H1 (cell line): ENCODE results near the gene ABCC6. TPM values are rescaled to one million over a fixed set of nuclear protein-coding genes. Genes with fewer than 3 reads are reported as not detected.

Source experiments
- CHD1 ChIP-seq: IDR thresholded peaks from 2 replicates; pipeline ENCODE4 v1.6.1; 2012; ENCODE audit warnings: low read depth, low read length, improper control_type of control experiment
- KDM1A ChIP-seq: fragments of 200-600, 300-600 bp; sonication (generic); IDR thresholded peaks from 2 replicates; pipeline ENCODE4 v1.7.1; 2016; ENCODE audit warnings: mild to moderate bottlenecking, low read length, borderline replicate concordance
- RAD21 ChIP-seq, 2 experiments: IDR thresholded peaks in 1 of 2; conservative IDR thresholded peaks in 1 of 2; 2 replicates each; pipeline ENCODE4 v1.6.1; 2011; ENCODE audit warnings: low read depth in 2 of 2, low read length in 2 of 2, improper control_type of control experiment in 1 of 2, inconsistent platforms in 1 of 2, mild to moderate bottlenecking in 1 of 2, moderate library complexity in 1 of 2
- RNF2 ChIP-seq: fragments of 200-900, 300-1000 bp; sonication (generic); IDR thresholded peaks from 2 replicates; pipeline ENCODE4 v1.7.1; 2016; ENCODE audit warnings: borderline replicate concordance, low read depth, mild to moderate bottlenecking, antibody characterized with exemption, low read length; ENCODE audit not compliant: poor library complexity, severe bottlenecking; ENCODE audit errors: missing control alignments
- polyA plus RNA-seq, 7 experiments: library from polyadenylated mRNA; depleted of rRNA in 3 of 7; stranded (reverse) in 5 of 7; unstranded in 2 of 7; fragments of >200 nt in 5 of 7; fragments of 200-250 nt in 2 of 7; gene quantifications; 1 replicate in 5 of 7; 2 replicates in 1 of 7; 4 replicates in 1 of 7; pipeline versions ENCODE4 v1.2.1 to v1.2.3, GENCODE V29; 2011 to 2013; ENCODE audit warnings: missing spikeins in 2 of 7, mixed read lengths in 2 of 7
- total RNA-seq: library from RNA; stranded (reverse); fragmentation: NEBNext Ultra II Directional; extraction: Animal tissue kit (Norgen Biotek cat#: 25700); gene quantifications from 2 replicates; pipeline ENCODE4 v1.2.1, GENCODE V29; 2021

The ABCC6 gene
- total and polyA plus RNA-seq, 2 of the 8 experiments (the other 6 are each of a cell fraction or from before 2014, with no cell fraction given) = 1.6 to 1.8 TPM

DNA sequence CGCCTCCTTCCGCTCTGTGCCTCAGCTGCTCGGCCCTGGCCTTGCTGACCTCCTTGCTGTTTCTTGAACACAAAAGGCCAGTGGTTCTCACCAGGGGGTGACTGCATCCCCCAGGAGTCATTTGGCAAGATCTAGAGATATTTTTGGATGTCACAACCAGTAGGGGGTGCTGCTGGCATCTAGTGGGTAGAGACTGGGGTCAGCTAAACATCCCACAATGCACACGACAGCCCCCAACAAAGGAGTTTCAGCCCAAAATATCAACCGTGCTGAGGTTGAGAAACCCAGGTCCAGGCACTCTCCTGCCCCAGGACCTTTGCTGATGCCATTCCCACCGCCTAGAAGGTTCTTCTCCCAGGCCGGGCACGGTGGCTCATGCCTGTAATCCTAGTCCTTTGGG, 39.7 kb downstream of the ABCC6 start (continued):
- TF ChIP-seq RNF2 = no peak
- TF ChIP-seq CHD1 = no peak
- 0 out of 2 replicates have a peak, but pooled peaks have one; percentile 19 for TF ChIP-seq KDM1A
- TF ChIP-seq RAD21 (IDR thresholded peaks at IDR 0.05 in 1 of 2, conservative IDR thresholded peaks at IDR 0.05 in 1 of 2; ENCODE audit: low read depth in 2 of 2, low read length in 2 of 2) = peak in 1 of 2 experiments; percentile 16; a peak in 1 of 4 replicates
